ENCODE results near the gene TASOR.

The TASOR gene

GRCh38 chr3:56682462-56683121 lies 473 bp downstream of the TASOR start:
- DNase-seq (ENCODE audit: low spot score), result peak; percentile 73

GRCh38 chr3:56681984-56682461 lies 1.0 kb downstream of the TASOR start:
- no peak for DNase-seq (ENCODE audit: low spot score)

GRCh38 chr3:56680054-56680580 lies 2.9 kb downstream of the TASOR start:
- no peak for DNase-seq (ENCODE audit: low spot score)

GRCh38 chr3:56677286-56677685 lies 5.8 kb downstream of the TASOR start:
- DNase-seq (ENCODE audit: low spot score), result no peak

- DNase-seq (ENCODE audit: low spot score), result no peak
Observed at GRCh38 chr3:56673781-56674457, 9.1 kb downstream of the TASOR start.

- no peak for DNase-seq (ENCODE audit: low spot score)
Observed at GRCh38 chr3:56667973-56668579, 15.0 kb downstream of the TASOR start.

- no peak for DNase-seq (ENCODE audit: low spot score)
Observed at GRCh38 chr3:56664823-56665222, 18.2 kb downstream of the TASOR start.

GRCh38 chr3:56655709-56656108 lies 27.4 kb downstream of the TASOR start:
- DNase-seq (ENCODE audit: low spot score), result no peak

- DNase-seq (ENCODE audit: low spot score), result no peak
Observed at GRCh38 chr3:56654460-56654859, 28.6 kb downstream of the TASOR start.

- no peak for DNase-seq (ENCODE audit: low spot score)
Observed at GRCh38 chr3:56645407-56645806, 37.7 kb downstream of the TASOR start.

GRCh38 chr3:56633602-56634535 lies 49.2 kb downstream of the TASOR start:
- no peak for DNase-seq (ENCODE audit: low spot score)

All from hematopoietic multipotent progenitor cell treated with erythropoietin and hydrocortisone succinate and interleukin-3 and kit ligand, for 17 days (in vitro differentiated cells).